OCI-LY7 (cell line): ENCODE results near the gene FOXL3.

ENCODE experiments used
- CTCF ChIP-seq: fragments of 200-600 bp; sonication (generic); conservative IDR thresholded peaks from 2 replicates; pipeline ENCODE4 v1.5.1; 2014; ENCODE audit warnings: mild to moderate bottlenecking, antibody characterized with exemption, low read length, moderate library complexity, mixed read lengths
- EZH2phosphoT487 ChIP-seq: fragments of 200-600 bp; sonication (generic); IDR thresholded peaks from 2 replicates; pipeline ENCODE4 v1.6.1; 2018; ENCODE audit warnings: low read depth, borderline replicate concordance, mild to moderate bottlenecking, mixed run types, antibody characterized with exemption, low read length, moderate library complexity, mixed read lengths

- TF ChIP-seq CTCF, result no peak
- TF ChIP-seq EZH2phosphoT487, result no peak
Observed at GRCh38 chr7:256981-257646, 32.9 kb upstream of the FOXL3 start.
